ENCODE measurements around the gene DENND4C.

GRCh38 chr9:19380826-19381075, 150.3 kb downstream of the DENND4C start:
- TF ChIP-seq CTCF (IDR thresholded peaks at IDR 0.05), result no peak
- no peak for TF ChIP-seq POLR2A (IDR thresholded peaks at IDR 0.05)
